H4 (cell line): Measurements from ENCODE around the gene RRAGB. TPM values are rescaled to one million over a fixed set of nuclear protein-coding genes. Genes with fewer than 3 reads are reported as not detected.
"Not testable (repeated sequence)": the region's sequence is repeated elsewhere in the genome, so short reads cannot be mapped to it uniquely, and the experiment has no call there.

Source experiments
- DNase-seq: peaks from one replicate; pipeline ENCODE4 v3.0.0-alpha.2; 2015; ENCODE audit warnings: low spot score
- total RNA-seq: library from RNA; depleted of rRNA; stranded (reverse); fragments of >200 nt; shearing (Covaris generic); gene quantifications from 2 replicates; pipeline ENCODE4 v1.2.3, GENCODE V29; 2014; rRNA removed

Gene RRAGB
- 7.0 and 8.9 TPM in 2 replicates for total RNA-seq

- peak; percentile 95 for DNase-seq
These were observed at the start of gene RRAGB for GRCh38 chrX:55717521-55718497. Gene RRAGB (plus strand): TSS chrX:55717749. CDS start chrX:55718328, 579 bp downstream.

DNA sequence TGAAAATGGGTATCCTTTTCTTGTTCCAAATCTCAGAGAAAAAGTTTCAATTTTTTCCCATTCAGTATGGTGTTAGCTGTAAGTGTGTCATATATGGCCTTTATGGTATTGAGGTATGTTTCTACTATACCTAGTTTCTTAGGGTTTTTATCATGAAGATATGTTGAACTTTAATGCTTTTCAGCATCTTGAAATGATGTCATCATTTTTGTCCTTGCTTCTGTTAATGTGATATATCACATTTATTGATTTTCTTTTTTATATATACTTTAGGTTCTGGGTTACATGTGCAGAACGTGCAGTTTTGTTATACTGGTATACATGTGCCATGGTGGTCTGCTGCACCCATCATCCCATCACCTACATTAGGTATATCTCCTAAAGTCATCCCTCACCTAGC, 49.5 kb upstream of the RRAGB start:
- no peak for DNase-seq

GRCh38 chrX:55688579-55688978, 29.0 kb upstream of the RRAGB start:
- DNase-seq = not testable (repeated sequence)

- no peak for DNase-seq
These were observed 22.1 kb upstream of the RRAGB start for GRCh38 chrX:55695227-55696018.

DNA sequence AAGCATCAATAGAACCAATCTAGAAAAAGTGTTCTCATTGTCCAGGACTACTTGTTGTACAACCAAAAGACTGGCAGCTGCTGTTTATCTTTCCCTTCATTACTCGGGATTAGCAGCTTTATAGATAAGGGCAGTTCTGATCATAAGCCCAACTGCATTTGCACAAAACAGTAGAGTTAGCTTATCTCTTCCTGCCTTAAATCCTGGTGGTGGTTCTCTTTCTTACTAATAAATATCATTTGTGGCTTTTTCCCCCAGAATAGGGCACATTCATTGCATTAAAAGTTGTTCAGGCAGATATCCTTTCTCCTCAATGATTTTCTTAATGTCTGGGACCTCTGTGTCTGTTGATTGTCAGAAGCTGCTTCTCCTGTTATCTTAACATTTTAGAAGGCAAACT, 20.2 kb upstream of the RRAGB start:
- no peak for DNase-seq

DNA sequence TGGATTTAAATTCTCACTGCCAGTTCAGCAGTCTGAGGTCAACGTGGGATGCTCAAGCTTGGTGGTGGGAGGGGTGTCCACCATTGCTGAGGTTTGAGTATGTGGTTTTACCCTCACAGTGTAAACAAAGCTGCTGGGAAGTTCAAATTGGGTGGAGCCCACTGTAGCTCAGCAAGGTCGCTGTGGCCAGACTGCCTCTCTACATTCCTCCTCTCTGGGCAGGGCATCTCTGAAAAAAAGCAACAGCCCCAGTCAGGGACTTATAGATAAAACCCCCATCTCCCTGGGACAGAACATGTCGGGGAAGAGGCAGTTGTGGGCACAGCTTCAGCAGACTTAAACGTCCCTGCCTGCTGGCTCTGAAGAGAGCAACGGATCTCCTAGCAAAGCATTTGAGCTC, 14.9 kb upstream of the RRAGB start:
- DNase-seq = no peak

DNA sequence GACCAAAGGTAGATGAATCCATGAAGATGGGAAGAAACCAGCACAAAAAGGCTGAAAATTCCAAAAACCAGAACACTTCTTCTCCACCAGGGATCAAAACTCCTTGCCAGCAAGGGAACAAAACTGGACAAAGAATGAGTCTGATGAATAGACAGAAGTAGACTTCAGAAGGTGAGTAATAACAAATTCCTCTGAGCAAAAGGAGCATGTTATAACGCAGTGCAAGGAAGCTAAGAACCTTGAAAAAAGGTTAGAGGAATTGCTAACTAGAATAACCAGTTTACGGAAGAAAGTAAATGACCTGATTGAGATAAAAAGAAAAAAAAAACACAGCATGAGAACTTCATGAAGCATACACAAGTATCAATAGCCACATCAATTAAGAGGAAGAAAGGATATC, 14.1 kb upstream of the RRAGB start:
- DNase-seq = not testable (repeated sequence)

GRCh38 chrX:55705066-55705465, 12.5 kb upstream of the RRAGB start:
- DNase-seq = not testable (repeated sequence)

DNA sequence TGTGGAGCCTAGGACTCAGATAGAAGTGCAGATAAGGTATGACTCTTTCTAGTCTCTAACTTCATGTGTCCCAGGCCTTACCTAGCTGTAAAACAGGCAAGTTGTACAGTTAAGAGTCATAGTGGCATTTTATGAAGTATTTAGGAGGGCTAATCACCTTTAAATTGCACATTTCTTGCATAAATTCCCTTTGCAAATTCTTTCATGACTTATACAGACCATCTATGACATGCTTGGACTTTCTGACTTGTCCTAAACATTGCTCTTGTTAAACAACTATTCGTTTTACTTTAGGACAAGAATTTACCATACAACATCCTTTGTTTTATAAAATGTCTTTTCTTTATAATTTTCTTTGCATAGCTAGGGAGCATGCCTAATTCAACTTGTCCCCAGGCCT, 7.8 kb upstream of the RRAGB start:
- DNase-seq = no peak

DNA sequence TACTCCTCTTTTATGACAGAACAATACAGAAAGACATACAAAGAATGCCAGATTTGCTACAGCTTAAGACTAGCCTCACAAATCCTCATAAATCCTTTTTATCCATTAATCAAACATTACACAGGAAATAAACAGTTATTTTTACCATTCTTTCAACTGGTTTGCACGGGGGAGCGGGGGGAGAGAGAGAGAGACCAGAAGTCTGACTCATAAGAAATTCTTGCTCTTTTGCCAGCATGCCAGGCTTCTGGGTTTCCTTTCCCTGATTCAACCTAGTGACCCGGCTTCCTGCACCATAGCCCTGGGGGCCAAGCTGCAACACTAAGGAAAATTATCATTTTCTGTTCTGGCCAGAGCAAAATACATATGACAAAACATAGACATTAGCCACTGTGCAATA, 6.8 kb upstream of the RRAGB start:
- peak; percentile 37 for DNase-seq

GRCh38 chrX:55713631-55714030, 3.9 kb upstream of the RRAGB start:
- no peak for DNase-seq

DNA sequence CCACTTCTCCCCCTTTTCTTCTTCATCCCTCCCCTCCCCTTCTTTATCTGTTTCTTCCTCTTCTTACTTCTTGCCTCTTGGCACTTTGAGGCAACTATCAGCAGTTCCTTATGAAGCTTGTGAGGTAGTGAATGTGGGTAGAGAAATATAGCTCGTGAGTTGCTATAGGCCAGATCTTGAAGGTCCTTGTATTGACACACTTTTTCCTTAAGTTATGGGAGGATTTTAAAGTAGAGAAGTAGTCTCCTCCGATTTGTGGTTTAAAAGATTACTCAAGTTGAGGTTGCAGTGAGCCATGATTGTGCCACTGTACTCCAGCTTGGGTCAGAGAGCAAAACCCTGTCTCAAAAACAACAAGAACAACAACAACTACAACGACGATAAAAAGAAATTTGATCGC, 3.4 kb upstream of the RRAGB start:
- DNase-seq = no peak

GRCh38 chrX:55715847-55716246, 1.7 kb upstream of the RRAGB start:
- DNase-seq = no peak

DNA sequence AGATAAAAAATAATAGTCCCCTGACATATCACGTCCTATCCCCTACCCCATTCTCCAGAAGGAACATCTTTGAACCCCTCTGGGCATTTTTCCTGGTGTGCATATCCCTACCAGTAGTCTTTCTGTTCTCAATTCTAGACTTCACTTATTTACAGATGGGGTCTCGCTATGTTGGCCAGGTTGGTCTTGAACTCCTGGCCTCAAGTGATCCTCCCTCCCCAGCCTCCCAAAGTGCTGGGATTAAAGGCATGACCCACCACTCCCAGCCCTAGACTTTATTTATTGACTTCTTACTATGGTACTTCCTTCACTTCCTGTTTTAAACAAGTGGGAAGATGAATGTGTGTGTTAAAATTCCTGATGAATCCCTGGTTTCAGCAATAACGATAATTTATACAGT, 612 bp upstream of the RRAGB start:
- DNase-seq = no peak

- no peak for DNase-seq
These were observed 14.3 kb downstream of the RRAGB start for GRCh38 chrX:55731826-55732225.

GRCh38 chrX:55738969-55739368, 21.4 kb downstream of the RRAGB start:
- DNase-seq = no peak

DNA sequence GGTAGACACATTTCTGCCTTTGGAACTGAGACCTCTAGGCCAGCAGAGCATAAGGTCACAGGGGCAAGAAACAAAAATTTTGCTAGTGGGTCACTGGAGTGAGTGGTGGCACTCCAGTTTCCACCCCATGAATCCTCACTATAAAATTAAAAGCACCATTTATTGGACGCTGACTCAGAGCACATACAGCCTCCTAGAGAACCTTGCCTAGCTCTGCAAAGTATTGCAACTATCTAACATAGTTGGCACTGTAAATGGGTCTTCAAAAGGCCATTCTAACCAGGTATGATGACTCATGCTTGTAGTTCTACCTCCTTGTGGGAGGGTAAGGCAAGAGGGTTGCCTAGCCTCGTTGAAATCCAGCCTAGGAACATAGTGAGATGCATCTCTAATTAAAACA, 25.1 kb downstream of the RRAGB start:
- DNase-seq = no peak

GRCh38 chrX:55748463-55748862, 30.9 kb downstream of the RRAGB start:
- DNase-seq = not testable (repeated sequence)

DNA sequence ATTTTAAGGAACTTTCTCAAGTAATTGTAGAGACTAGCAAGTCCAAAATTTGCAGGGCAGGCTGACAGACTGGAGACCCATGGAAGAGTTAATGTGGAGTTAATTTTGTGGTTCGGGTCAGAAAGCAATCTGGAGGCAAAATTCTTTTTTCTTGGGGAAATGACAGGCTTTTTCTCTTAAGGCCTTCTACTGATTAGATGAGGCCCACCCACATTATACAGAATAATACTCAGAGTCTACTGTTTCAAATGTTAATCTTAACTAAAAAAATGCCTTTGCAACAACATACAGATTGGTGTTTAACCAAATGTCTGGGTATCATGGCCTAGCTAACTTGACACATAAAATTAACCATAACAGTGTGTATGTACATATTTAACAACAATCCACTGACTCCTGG, 32.7 kb downstream of the RRAGB start:
- DNase-seq = no peak

DNA sequence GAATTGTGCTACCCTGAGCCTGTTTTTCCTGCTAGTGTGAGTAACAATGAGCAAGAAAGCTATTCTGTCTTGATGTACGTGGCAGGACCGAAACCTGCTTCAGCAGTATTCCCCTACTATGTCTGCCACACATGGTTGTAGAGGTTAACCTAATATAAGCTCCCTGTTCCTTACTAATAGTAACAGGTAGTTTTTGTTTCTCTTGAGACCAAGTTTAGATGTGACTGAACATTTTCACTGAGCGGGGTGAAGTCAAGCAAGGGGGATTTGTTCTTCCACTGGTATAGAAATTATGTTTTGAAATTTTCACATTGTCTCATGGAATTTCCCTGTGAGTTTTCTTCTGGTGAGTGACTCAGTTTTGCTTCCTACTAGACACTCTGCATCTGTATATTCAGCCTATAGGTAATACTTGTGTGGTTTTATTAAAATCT, 37.3 kb downstream of the RRAGB start:
- DNase-seq = no peak

- DNase-seq = peak; percentile 59
These were observed 40.5 kb downstream of the RRAGB start for GRCh38 chrX:55758033-55758432.

DNA sequence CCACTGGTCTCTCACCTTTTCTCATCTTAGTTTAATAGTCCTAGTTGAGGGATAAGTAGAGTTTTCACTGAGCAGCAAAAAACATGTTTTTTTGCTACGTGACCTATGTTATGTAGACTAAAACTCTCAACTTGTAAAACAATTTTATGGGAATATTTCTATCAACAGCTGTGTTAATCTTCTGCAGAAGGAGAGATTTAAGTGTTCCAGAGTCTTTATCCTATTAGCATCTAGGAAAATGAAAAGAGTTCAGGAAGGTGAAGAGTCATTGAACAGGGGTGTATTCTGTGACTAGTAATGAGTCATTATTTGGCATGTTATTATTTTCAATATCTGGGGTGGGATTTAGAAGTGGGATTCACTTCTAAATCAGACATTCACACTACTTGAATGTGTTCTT, 41.9 kb downstream of the RRAGB start:
- no peak for DNase-seq

DNA sequence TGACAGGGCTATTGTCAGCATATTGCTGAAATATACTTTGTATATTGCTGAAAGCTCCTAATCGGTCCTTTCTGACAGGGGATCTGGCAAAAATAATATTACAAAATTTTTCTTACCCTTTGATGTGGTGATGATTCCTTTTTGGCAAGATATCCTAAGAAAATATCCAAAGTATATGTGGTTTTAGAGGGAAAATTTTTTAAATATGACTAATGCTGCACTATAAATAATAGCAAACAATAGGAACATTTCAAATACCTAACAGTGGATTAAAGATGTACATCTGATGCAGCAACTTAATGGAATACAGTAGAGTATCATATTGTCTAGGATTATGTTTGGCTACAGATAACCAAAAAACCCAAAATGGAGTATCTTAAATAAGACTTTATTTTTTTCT, 49.6 kb downstream of the RRAGB start:
- DNase-seq = no peak
